ENCODE data around the gene ADCY2. TPM values are rescaled to one million over a fixed set of nuclear protein-coding genes. Genes with fewer than 3 reads are reported as not detected.

ADCY2 gene
- total RNA-seq, 3 donors from 2014 or later = 1.7 to 14.8 (median 2.2) TPM

DNA sequence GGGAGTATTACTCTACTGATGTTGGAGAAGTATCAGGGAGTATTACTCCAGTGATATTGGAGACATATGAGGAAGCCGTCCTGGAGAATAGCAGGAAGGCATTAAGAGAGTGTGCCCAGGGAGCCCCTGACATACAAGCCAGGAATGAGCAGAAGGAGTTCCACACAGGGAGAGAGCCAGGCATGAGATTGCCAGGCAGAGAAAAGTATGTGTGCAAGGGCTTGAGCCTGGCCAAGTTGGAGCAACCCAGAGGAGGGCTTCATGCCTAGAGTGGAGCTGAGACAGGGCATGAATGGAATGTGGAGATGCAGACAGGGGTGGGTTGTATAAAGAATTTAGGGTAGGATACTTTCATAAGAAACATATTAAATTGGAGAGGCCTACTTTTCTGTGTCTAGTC, 213.8 kb downstream of the ADCY2 start:
- Histone ChIP-seq H3K9me3 (no peaks in the 10 kb centered on the region), H3K4me1 (ENCODE audit: low read depth) (no peaks in the 10 kb centered on the region), H3K36me3 (ENCODE audit: low read depth) (no peaks in the 10 kb centered on the region), H3K4me3 (no peak overlapping the region)
- DNase-seq (no peak), ATAC-seq (no peak)
- TF ChIP-seq, protein P1, sequence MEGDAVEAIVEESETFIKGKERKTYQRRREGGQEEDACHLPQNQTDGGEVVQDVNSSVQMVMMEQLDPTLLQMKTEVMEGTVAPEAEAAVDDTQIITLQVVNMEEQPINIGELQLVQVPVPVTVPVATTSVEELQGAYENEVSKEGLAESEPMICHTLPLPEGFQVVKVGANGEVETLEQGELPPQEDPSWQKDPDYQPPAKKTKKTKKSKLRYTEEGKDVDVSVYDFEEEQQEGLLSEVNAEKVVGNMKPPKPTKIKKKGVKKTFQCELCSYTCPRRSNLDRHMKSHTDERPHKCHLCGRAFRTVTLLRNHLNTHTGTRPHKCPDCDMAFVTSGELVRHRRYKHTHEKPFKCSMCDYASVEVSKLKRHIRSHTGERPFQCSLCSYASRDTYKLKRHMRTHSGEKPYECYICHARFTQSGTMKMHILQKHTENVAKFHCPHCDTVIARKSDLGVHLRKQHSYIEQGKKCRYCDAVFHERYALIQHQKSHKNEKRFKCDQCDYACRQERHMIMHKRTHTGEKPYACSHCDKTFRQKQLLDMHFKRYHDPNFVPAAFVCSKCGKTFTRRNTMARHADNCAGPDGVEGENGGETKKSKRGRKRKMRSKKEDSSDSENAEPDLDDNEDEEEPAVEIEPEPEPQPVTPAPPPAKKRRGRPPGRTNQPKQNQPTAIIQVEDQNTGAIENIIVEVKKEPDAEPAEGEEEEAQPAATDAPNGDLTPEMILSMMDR (IDR thresholded peaks at IDR 0.05) = no peak
- intact Hi-C loops (cut with DNase I, micrococcal nuclease) = no loop called here

DNA sequence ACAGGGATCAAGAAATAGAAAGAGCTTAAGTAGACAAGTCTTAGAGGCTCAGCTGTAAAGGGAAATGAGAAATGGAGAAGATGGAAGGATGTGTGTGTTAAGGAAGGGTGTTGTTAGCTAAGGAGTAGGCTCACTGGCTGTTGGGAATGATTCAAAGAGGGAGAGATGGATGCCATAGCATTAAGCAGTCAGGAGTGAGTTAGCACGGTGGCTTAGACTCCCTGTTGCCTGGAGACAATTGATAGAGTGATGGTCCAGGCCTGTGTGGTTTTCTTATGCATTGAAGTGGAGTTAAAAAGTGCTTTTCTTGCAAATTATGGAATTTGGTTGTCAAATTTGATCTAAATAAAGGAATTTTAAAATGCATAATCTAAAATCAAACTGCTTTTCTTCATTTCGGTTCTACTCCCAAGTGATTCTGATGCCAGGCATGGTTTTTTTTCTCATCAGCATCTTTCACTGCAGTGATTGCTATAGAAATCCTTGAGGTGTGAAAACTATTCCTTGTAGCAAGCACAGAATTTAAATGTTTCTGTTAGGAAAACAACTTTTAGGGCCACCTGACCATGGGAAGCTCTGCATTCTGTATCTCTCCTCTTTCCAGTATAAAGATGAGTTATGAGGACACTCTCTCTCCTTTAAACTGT, 214.7 kb downstream of the ADCY2 start:
- Histone ChIP-seq H3K4me1 (ENCODE audit: low read depth) (no peaks in the 10 kb centered on the region), H3K9me3 (no peaks in the 10 kb centered on the region), H3K36me3 (ENCODE audit: low read depth) (no peaks in the 10 kb centered on the region), H3K4me3 (no peak overlapping the region)
- intact Hi-C loops (cut with DNase I, micrococcal nuclease) = no loop called here
- no peak for DNase-seq
- TF ChIP-seq, protein P1 (IDR thresholded peaks at IDR 0.05) = no peak
- no peak for ATAC-seq

DNA sequence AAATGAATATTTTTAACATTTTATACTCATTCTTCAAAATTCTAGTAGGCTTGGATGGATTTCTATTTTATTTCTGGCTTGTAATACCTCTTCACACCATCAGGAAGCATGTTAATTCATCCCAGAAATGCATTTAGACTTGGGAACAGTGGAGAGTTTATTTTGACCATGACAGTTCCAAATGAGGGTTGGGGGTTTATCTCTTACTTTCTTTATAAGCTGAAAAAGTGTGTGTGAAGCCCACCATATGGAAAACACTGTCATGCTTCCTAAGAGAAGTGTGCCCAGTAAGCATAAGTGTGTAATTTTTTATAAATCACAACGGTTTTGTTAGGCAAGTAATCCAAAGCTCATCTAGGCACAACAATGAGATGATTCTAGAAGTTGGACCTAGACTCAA, 215.6 kb downstream of the ADCY2 start:
- no peaks in the 10 kb centered on the region for H3K9me3 ChIP-seq

DNA sequence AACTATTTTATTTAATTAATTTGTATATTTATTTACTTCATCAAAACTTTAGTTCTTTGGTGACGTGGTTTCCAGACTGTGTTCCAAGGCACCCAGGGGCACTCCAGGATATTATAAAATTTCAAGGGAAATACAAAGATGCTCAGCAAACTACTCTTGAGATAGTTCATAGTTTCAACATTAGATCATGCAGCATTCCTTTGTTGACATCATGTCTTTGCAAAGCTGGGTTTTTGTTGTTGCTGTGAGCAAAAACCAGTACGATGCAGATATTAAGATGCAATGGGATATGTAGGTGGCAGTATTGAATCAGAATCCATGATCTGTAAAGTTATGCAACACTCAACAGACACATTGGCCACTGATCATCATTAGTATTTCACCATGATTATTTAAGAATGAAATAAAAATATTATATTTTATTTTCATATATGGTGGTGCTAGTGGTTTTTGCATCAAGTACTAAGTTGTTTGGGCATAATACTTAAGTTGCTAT, 219.7 kb downstream of the ADCY2 start:
- Histone ChIP-seq H3K4me1 (ENCODE audit: low read depth) (no peaks in the 10 kb centered on the region), H3K36me3 (ENCODE audit: low read depth) (no peaks in the 10 kb centered on the region), H3K4me3 (no peak overlapping the region), H3K9me3 (no peaks in the 10 kb centered on the region)
- ATAC-seq (no peak), DNase-seq (no peak)
- TF ChIP-seq, protein P1 (IDR thresholded peaks at IDR 0.05) = no peak
- intact Hi-C loops (cut with DNase I, micrococcal nuclease) = no loop called here

More for the DNA sequence above, 215.6 kb downstream of the ADCY2 start:
- Histone ChIP-seq H3K4me3 (no peak overlapping the region), H3K36me3 (ENCODE audit: low read depth) (no peaks in the 10 kb centered on the region), H3K4me1 (ENCODE audit: low read depth) (no peaks in the 10 kb centered on the region)
- intact Hi-C loops (cut with DNase I, micrococcal nuclease) = no loop called here
- TF ChIP-seq, protein P1 (IDR thresholded peaks at IDR 0.05) = no peak
- no peak for DNase-seq
- ATAC-seq = no peak

DNA sequence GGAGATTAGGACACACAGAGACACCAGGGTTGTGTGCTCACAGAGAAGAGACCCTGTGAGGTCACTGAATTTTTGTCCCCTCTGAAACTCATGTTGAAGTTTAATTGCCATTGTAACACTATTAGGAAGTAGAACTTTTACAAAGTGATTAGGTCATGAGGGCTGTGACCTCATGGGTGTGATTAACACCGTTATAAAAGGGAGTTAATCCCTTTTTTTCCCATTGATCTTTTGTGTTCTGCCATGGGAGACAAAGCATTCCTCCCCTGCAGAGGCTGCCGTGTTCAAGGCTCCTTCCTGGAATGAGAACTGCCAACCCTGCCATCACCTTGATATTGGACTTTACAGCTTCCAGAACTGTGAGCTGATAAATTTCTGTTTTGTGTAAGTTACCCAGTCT, 221.0 kb downstream of the ADCY2 start:
- Histone ChIP-seq H3K4me3 (no peak overlapping the region), H3K9me3 (no peaks in the 10 kb centered on the region), H3K36me3 (ENCODE audit: low read depth) (no peaks in the 10 kb centered on the region), H3K4me1 (ENCODE audit: low read depth) (no peaks in the 10 kb centered on the region)
- ATAC-seq (no peak), DNase-seq (no peak)
- intact Hi-C loops (cut with DNase I, micrococcal nuclease) = no loop called here
- TF ChIP-seq, protein P1 (IDR thresholded peaks at IDR 0.05) = no peak

Measured in mucosa of descending colon (tissue), 3 donors.